Panc1 (cell line): Measurements from ENCODE around the gene C14orf93.

Experiments used
- POLR2AphosphoS5 ChIP-seq: IDR thresholded peaks from 2 replicates; pipeline ENCODE4 v1.6.1; 2012; ENCODE audit warnings: mild to moderate bottlenecking, low read depth, low read length, moderate library complexity
- TCF7L2 ChIP-seq: IDR thresholded peaks from 2 replicates; pipeline ENCODE4 v1.6.1; 2011; ENCODE audit warnings: mild to moderate bottlenecking, low read depth, low read length, inconsistent platforms
- TF ChIP-seq, protein P1 (sequence below): fragments of 450-650 bp; IDR thresholded peaks from 2 replicates; pipeline ENCODE4 v1.5.1; 2017; ENCODE audit warnings: mild to moderate bottlenecking

DNA sequence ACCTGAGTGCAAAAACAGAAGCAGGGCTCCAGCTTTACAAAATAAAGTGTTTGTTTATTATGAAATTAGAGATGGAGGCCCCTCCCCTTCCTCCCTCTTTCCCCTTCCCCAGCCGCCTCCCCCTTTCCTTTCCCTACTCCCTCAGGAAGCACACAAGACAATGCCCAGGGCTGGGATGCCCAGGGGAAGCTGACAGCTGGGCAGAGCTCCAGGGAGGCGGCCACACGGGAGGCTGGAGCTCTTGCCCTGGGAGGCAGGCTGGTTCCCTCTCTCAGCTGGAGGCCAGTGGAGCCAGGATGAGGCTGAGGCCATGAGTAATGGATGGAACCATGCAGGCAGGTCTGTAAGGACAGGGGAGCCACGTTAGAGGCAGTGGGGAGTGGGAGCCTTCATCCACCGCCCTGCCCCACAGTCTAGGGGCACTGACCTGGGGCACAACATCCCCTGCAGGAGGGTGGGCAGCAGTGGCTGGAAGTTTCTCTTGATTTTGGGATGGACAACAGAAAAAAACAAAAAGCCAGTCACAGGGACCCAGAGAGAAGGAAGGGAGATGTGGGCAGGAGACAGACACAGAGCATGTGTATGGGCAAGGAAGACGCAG is 37.2 kb upstream of the C14orf93 start:
- TF ChIP-seq POLR2AphosphoS5, result no peak
- TF ChIP-seq, protein P1, sequence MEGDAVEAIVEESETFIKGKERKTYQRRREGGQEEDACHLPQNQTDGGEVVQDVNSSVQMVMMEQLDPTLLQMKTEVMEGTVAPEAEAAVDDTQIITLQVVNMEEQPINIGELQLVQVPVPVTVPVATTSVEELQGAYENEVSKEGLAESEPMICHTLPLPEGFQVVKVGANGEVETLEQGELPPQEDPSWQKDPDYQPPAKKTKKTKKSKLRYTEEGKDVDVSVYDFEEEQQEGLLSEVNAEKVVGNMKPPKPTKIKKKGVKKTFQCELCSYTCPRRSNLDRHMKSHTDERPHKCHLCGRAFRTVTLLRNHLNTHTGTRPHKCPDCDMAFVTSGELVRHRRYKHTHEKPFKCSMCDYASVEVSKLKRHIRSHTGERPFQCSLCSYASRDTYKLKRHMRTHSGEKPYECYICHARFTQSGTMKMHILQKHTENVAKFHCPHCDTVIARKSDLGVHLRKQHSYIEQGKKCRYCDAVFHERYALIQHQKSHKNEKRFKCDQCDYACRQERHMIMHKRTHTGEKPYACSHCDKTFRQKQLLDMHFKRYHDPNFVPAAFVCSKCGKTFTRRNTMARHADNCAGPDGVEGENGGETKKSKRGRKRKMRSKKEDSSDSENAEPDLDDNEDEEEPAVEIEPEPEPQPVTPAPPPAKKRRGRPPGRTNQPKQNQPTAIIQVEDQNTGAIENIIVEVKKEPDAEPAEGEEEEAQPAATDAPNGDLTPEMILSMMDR, result no peak
- TF ChIP-seq TCF7L2, result no peak
